Activated T-helper 1 cell treated with Interleukin-2 at 50 U/mL for 16 hours (primary cell): ENCODE data around the gene ZNF333.
A peak's percentile ranks its signal among the peaks of the same experiment; 100 is the strongest.

Experiments used
- DNase-seq: peaks from one replicate; pipeline ENCODE4 v3.0.0-alpha.2; 2020; ENCODE audit warnings: low read depth

Gene ZNF333

GRCh38 chr19:14689598-14690503 is at the start of gene ZNF333:
TSS of gene ZNF333 (plus strand) at chr19:14690048. CDS start at chr19:14693492, 3,444 bp downstream.
- peak; percentile 91 for DNase-seq

GRCh38 chr19:14648506-14648905 is 41.3 kb upstream of the ZNF333 start:
- no peak for DNase-seq

GRCh38 chr19:14649020-14649419 is 40.8 kb upstream of the ZNF333 start:
- DNase-seq: no peak

- no peak for DNase-seq
These were observed 39.7 kb upstream of the ZNF333 start for GRCh38 chr19:14650161-14650560.

GRCh38 chr19:14654786-14655560 is 34.9 kb upstream of the ZNF333 start:
- DNase-seq: no peak

- DNase-seq: no peak
These were observed 34.1 kb upstream of the ZNF333 start for GRCh38 chr19:14655726-14656125.

- no peak for DNase-seq
These were observed 29.9 kb upstream of the ZNF333 start for GRCh38 chr19:14659874-14660489.

- no peak for DNase-seq
These were observed 28.4 kb upstream of the ZNF333 start for GRCh38 chr19:14661372-14661924.

- no peak for DNase-seq
These were observed 19.9 kb upstream of the ZNF333 start for GRCh38 chr19:14669940-14670339.

GRCh38 chr19:14670408-14670807 is 19.4 kb upstream of the ZNF333 start:
- DNase-seq: no peak

- DNase-seq: no peak
These were observed 17.5 kb upstream of the ZNF333 start for GRCh38 chr19:14672188-14672872.

- no peak for DNase-seq
These were observed 16.8 kb upstream of the ZNF333 start for GRCh38 chr19:14673088-14673487.

GRCh38 chr19:14674764-14675163 is 15.1 kb upstream of the ZNF333 start, which contains the start of gene ADGRE3:
TSS of gene ADGRE3 (minus strand) at chr19:14674844. CDS start at chr19:14674770, 74 bp downstream.
- DNase-seq: no peak

- DNase-seq: no peak
These were observed 13.1 kb upstream of the ZNF333 start for GRCh38 chr19:14676762-14677161.

GRCh38 chr19:14677464-14677863 is 12.4 kb upstream of the ZNF333 start:
- no peak for DNase-seq

- no peak for DNase-seq
These were observed 11.6 kb upstream of the ZNF333 start for GRCh38 chr19:14678199-14678598.

GRCh38 chr19:14682084-14682483 is 7.8 kb upstream of the ZNF333 start:
- no peak for DNase-seq

- DNase-seq: no peak
These were observed 6.4 kb upstream of the ZNF333 start for GRCh38 chr19:14683439-14683838.

- DNase-seq: no peak
These were observed 3.4 kb upstream of the ZNF333 start for GRCh38 chr19:14686411-14686810.

GRCh38 chr19:14694641-14695266 is 4.9 kb downstream of the ZNF333 start:
- no peak for DNase-seq

- DNase-seq: no peak
These were observed 5.6 kb downstream of the ZNF333 start for GRCh38 chr19:14695471-14695870.
